GM18502 (cell line): Measurements from ENCODE around the gene DHX58.
"Not testable (repeated sequence)": the region's sequence is repeated elsewhere in the genome, so short reads cannot be mapped to it uniquely, and the experiment has no call there.

ENCODE experiments used
- ATAC-seq: cut with Tn5 transposase; IDR thresholded peaks from one replicate; pipeline ENCODE4 v1.9.1; 2021; ENCODE audit warnings: mild to moderate bottlenecking; ENCODE audit not compliant: unreplicated experiment, poor library complexity

Gene DHX58

DNA sequence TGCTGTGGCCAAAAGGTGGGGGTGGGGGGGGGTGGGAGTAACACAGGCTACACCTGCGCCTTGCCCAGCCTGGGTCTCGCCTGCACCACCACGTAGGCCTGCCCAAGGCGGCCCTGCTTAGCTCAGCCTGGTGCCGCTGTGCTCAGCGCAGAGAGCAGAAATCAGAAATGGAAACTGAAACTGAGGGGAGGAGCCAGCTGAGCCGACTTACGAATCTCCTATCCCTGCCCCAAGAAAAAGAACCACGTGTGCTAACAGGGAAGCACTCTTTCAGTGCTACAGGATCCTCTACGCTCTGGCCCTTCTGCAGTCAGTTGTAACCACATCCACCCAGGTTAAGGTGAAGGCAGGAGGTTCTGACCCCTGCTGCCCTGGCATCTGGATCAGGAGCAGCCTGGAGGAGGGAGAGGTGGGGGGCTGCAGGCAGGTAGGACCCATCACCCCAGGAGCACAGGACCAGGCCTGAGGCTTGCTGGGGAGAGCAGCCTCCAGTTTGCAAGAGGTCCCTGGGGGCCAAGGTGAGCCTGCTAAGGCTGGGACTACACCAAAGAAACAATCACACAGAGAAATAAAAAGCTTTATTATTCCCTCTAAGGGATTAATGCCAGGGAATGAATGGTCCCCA, at the start of gene DHX58:
TSS of gene DHX58 (minus strand) at position 163 of the 625 bp plus-strand sequence. CDS start 822 bp downstream, outside the sequence.
- peak; percentile 73 for ATAC-seq

DNA sequence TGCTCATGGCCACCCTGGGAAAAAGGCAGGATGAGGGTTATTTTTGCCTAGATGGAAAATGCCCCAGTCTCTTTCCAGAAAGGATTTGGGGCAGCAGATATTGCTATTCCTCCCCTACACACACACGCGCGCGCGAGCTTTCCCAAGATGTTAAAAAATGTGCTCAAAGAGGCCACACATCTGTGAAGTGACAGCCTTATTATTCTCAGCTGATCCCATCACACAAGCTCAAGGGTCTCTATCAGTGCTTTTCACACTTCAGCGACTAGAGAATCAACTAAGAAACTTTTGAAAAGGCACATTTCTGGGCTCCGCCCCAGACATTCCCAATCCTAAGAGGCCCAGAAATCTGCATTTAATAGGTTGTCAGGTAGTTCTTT, 48.0 kb upstream of the DHX58 start:
- no peak for ATAC-seq

DNA sequence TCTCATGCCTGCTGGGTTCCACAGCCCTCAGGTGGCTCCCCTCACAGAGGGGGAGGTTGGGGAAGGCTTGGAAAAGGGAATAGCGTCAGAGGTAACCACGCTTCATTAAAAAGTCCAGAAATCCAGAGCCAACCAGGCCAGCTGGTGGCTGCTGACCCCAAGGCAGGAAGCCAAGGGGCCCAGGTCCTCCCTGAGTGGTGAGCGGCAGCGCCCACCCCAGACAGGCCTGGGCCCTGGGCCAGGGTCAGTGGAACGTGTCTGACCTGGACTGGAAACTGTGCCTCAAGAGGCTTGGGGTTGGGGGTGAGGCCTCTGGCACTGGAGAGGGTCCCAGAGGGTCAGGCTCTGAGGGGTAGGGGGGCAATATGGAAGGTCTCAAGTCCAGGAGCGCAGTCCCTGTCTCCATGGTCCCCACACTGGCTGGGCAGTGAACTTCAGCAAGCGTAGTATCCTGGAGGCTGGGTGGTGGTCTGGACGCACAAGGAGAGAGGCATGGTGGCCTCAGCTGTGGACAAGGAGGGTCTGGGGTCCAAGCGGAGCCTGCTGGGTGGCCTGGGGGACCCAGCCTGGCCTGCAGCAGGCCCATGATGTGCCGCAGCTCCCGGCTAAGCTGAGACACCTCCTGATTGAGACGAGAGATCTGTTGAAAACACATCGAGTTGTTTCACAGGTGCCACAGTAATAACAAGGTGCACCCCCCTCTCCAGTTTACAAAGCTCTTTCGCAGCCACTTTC, 47.4 kb upstream of the DHX58 start:
- ATAC-seq = no peak

DNA sequence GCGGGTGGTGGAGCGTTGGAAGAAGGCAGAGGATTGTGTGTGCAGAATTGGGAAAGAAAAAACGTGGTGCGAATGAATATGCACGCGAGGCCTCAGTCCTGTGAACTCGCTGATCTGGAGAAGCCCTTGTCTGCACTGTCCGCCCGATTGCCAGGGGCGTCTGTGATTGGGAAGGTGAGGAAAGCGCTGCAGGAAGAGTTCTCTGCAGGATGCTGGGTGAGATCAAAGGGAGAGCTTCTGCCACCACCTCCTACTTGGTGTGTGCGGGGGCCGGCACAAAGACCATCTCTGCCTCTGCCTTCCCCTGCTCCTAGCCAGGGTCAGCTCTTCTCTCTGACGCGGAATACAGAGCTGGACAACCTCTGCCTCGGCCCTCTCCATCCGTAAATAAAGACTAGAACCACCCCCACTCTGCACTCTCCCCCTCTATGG, 43.1 kb upstream of the DHX58 start:
- no peak for ATAC-seq

DNA sequence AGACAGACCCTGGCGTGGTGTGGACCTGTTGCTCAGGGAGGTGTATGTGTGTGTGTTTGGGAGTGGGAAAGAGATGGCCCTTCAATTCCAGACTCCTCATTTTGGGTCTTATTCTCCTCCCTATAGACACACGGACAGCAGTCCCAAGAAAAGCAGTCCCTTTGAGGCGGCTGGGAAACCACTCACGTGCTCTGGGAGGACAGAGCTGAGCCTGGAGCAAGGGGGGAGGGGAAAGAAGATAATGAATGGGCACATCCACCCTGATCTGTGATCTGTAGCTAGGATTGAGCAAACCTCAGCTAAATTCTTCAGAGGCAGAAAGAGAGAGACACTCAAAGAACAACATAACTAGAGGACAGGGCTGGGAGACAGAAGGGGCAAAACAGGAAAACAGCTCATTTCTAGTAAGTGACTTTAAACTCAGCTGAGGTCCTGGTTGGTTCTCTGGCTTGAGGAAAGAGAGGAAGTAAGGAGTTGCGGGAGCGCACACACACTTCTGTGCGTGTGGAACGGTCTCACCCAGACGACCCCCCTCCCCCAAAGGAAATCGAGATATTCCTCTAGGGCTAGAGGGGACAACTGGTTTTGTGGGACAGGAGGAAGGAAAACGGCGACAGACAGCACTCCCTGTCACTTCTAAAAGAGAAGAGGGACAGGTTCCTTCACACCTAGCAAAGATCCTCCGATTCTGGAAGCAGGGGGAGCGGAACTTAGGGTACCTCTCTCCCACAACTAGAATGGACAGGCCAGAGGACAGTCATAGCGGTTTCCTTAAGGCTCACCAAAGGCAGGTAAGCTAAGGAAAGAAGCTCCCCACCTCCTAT, 41.6 kb upstream of the DHX58 start:
- no peak for ATAC-seq

DNA sequence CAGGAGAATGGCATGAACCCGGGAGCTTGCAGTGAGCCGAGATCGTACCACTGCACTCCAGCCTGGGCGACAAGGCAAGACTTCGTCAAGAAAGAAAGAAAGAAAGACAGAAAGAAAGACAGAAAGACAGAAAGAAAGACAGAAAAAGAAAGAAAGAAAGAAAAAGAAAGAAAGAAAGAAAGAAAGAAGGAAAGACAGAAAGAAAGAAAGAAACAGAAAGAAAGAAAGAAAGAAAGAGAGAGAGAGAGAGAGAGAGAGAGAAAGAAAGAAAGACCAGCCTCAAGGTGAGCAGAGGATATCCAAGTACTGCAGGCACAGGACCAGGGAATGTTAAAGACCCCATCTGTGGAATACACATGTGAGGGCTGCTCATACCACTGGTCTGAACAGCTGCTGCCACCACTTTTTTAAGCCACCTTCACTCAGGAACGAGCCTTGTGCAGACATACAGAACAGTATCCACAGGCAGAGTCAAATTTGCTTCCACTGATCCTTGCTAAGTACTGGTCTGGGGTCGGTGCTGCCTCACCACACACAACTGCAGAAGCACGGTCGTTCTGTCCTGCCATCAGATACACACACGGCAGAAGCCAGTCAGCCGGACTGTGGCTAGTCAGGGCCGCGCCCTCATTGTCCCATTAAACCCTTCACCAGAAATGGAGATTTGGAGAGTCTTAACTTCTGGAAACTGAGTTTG, 34.5 kb upstream of the DHX58 start:
- no peak for ATAC-seq

DNA sequence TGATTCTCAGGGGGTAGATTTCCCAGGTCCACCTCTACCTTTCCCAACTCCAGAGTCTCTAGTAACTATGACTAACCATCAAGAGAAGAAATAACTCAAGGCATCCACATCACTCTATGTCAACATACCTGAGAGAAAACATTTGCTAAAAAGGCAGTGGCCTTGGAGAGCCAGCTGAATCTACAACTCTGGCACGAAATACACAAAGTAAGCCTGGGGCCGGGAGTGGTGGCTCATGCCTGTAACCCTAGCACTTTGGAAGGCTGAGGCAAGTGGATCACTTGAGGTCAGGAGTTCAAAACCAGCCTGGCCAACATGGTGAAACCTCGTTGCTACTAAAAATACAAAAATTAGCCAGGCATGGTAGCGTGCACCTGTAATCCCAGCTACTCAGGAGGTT, 30.6 kb upstream of the DHX58 start:
- not testable (repeated sequence) for ATAC-seq

DNA sequence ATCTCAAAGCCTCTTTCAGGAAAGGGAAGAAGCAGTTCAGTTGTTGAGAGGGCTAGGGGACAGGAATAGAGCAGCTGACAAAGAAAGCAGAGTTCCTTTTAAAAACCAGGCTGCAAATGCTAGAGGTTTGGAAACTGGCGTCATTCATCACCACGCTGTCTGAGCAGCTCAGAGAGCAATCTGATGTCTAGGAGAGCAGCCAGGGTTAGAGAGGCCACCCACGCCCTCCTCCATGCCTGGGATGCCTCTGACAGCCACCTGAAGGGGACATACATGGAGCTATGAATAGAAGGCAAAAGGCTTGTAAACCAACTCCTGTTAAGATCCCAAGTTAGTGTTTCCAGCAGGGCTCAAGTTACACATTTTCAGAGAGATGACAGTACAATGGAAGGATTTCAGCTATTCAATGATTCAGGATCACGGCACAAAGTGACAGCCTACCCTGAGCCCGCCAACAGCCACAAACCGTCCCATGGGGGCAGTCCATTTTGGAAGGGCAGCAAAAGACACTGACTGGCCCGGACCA, 29.9 kb upstream of the DHX58 start:
- no peak for ATAC-seq

DNA sequence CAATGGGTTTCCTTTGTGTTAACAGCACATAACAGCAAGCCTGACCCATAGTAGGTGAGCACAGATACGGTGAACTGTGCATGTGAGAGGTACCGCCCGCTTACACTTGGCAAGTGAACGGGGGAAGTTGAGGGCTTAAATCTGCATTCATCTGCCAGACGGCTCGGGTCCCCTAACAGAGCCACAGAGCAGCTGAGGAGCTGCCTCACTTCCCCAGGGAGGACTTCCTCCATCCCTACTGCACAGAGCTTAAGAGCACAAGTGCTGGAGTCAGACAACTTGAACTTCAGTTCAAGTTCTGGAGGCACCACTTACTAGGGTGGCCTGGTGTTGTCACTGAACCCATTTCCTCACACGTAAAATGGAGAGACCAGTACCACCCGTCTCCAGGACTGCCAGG, 28.9 kb upstream of the DHX58 start:
- no peak for ATAC-seq

DNA sequence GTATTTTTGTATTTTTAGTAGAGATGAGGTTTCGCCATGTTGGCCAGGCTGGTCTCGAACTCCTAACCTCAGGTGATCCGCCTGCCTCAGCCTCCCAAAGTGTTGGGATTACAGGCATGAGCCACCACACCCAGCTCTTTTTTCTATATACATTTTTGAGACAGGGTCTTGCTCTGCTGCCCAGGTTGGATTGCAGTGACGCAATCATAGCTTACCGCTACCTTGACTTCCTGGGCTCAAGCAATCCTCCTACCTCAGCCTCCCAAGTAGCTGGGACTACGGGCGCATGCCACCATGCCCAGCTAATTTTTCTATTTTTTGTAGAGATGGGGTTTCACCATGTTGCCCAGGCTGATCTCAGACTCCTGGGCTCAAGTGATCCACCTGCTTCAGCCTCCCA, 28.2 kb upstream of the DHX58 start:
- not testable (repeated sequence) for ATAC-seq

DNA sequence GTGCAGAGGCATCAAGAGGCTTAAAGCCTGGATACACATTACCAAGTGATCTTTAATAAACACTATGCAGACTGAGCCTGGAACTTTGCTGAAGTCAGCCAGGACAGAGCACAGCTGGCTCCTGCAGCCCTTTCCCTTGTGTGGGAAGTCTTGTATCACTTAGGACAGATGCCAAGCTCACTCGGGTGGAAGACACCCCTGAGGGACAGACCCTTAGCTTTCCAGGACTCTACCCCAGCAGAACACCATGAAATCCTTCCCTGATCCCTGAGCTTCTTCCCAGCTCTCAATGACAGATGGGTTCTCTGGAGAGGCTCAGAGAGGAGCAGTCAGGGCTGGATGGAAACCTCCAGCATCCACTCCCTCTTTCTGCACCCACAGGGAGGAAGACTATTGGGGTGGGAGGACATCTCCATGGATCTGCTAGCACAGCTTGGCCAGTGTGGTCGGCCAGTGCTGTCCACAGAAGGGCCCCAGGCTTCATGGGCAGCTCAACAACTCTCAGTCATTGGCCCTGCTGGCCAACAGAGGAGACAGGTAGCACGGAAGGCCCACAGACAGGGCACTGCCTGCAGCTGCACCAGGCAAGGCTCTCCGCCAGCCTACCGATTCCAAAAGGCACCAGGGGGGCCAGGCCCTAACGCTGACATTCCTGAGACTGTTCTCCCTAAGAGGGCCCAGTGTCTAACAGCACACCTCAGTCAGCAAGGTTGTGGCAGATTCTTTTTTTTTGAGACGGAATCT, 26.4 kb upstream of the DHX58 start:
- ATAC-seq = no peak

DNA sequence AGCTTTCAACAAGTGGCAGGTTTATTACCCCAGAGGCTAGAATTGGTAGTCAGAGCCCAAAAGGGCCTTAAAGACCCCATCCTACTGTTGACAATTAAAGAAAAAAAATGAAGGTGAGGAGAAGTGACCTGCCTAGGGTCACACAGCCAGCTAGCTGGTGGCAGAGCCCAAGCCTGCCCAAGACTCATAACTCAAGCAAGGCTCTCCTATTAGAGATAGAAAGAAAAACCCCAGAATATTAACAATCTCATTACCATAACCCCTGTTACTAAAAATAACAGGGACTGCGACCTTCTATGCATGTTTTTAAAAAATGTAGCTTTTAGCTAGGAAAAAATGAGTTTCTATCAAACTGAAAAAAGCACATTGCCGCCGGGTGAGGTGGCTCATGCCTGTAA, 24.1 kb upstream of the DHX58 start:
- no peak for ATAC-seq

DNA sequence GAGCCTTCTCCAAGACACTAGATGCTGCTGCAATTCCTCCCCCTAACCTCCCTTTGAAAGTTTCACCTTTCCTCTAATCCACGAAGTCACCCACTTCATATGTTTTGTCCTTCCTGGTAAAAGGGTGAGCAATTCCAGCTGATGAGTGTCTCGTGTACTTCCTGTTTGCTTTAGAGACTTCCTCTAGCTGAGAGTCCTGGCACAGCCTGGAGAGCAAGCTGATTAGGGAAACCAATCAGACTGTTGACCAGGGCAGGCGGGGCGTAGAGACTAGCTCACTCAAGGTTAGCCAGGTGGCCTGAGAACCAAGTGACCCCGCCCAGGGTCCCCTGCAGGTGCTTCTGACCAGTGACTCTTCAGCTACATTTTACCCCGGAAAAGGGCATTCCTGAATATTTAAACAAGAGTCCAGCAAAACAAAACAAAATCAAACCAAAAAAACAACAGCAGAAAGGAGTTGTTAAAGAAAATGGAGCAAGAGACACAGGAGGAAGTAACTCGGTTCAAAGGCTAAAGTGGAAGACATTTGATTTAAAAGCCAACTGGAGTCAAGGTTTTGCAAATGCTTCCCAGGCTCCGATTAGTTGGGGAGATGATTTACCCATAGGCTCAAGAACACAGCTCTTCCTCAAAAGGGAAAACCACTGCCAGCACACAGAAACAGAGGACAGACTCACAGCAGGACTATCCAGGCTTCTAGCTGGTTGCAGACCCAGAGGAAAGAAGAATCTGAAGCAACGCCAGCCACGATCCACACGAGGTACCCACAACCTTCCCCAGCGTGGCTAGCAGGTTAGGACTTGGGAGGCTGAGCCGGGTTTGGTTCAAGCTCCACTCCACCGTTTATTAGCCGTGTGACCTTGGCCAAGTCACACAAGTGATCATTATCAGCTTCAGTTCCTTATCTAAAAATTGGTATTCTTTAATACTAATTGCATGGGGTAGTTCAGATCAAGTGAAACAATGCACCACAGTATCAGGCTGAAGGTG, 23.4 kb upstream of the DHX58 start:
- no peak for ATAC-seq

DNA sequence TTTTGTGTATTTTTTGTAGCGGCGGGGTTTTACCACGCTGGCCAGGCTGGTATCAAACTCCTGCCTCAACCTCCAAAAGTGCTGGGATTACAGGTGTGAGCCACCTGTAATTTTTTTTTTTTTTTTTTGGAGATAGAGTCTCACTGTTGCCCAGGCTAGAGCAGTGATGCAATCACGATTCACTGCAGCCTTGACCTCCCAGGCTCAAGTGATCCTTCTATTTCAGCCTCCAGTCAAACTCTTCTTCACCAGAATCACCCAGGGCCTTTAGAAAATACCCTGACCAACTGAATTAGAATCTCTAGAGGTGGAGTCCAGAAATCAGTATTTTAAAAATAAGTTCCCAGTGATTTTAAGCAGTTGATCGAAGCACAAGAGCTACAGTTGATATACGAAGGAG, 22.6 kb upstream of the DHX58 start:
- no peak for ATAC-seq

DNA sequence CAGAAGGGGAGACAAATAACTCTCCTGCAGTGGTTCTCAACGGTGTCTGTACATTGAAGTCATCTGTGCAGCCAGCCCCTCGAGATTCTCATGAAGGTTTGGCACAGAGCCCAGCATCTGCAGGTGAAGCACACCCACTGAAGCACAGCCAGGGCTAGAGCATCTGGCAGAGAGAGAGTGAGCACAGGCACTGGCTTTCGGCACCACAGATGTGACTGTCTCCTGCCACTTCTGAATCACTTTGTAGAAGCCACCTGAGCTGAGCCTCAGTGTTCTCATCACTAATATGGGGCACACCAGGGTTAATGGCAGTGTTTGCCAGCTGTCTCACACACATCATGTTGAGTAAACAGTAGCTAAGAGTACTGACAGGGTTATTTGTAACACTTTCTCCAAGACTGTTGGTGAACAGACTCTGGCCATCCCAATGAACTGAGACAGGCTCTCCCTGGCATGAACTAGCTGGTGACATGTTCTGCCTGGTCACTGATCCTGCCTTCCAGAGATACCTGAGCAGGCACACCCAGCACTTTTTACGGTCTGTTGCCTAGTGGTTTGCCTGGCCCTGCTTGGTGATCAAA, 21.0 kb upstream of the DHX58 start:
- no peak for ATAC-seq

DNA sequence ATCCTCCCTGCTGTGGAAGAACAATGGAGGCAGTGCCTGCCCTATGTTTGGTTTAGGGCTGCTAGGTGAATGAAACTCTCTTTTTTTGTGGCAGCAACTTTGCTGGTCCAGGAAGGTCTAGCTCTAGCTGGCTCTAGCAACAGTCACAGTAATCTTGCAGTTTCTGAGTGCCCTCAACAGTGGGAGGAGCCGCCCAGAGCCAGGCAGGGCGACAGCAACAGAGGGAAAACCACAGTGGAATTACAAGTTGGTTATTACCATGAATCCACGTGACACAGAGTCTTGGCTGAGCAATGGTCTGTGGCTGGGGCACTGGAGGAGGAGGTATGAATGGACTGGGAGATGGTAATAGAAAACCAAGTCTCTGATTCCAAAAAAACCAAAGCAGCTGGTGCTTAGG, 20.4 kb upstream of the DHX58 start:
- no peak for ATAC-seq

DNA sequence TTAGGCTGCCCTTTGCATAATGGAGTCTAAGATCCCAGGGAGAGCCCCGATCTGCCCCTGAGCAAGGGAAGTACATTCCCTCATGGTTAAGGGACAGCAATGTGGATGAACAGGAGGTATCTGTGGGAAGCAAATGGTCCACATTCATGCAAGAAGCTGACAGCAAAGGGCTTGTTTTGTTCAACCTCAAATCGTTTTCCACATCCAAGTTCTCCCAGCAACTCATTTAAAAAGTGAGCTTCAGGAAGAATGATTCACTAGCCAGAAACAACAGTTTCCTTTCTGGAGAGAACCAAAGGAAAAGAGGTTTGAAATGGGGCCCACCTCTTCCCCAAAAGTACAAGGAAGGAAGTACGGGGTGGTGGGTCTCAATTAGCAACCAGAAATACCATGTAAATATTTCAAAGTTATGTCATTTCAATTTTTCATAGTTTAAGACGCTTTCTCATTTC, 19.5 kb upstream of the DHX58 start:
- no peak for ATAC-seq

DNA sequence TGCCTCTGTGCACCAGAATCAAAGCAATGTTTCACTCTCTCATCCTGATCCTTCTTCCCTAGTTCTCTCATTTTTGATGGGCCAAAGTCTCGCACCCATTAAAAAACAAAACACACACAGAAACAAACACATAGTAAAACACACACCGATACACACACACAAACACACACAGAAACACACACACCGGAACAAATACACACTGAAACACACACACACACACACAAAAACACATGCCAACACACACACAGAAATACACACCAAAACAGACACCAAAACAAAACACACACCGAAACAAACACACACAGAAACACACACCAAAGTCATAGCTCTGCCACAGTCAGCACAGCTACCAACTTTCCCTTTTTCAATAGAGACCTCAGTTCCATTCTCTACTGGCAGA, 18.7 kb upstream of the DHX58 start:
- ATAC-seq = no peak
